Activated CD4-positive, alpha-beta T cell treated with anti-CD3 and anti-CD28 coated beads, Interleukin-2, Interleukin-6, amounts not matched to agents 100 ng/mL and 50 ng/mL, durations not matched to agents 16 hours and 8 hours (primary cell): Measurements from ENCODE around the gene RNF8.
"Not testable (repeated sequence)": the region's sequence is repeated elsewhere in the genome, so short reads cannot be mapped to it uniquely, and the experiment has no call there.

Experiments
- DNase-seq: peaks from one replicate; pipeline ENCODE4 v3.0.0-alpha.2; 2020

The RNF8 gene

DNA sequence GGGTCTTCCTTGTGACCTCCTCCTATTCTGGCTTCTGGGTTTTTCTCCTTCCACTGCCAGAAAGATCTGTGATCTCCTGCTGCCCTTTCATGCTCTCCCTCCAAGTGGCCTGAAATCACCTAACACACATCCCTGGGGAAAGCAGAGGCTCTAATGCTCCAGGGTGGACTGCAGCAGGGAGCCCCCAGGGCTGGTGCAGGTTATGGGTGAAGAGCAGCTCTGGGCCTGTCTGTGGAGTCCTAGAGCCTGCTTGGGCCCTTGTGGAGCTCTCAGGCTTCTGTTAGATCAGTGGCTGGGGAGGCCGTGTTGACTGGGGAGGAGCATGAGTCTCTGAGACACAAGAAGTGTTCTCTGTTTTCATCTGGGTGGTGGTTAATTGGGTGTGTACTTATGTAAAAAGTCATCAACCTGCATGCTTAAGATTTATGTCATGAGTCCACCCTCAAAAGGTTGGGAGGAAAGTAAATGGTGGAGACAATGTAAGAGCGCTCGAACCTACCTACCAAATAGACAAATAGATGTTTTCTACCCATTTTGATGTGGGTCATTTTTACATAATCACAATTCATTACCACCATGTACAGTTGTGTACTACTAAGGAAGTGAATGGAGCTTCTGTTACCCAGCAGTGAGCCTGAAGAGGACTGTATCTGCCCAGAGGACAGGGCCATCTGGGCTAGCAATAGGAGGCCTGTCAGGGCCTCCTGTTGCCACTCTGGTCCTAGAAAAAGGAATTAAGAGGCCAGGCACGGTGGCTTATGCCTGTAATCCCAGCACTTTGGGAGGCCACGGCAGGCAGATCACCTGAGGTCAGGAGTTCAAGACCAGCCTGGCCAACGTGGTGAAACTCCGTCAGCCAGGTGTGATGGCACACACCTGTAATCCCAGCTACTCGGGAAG is 32.0 kb upstream of the RNF8 start:
- no peak for DNase-seq

- no peak for DNase-seq
Measured at GRCh38 chr6:37323580-37323979, 30.2 kb upstream of the RNF8 start.

DNA sequence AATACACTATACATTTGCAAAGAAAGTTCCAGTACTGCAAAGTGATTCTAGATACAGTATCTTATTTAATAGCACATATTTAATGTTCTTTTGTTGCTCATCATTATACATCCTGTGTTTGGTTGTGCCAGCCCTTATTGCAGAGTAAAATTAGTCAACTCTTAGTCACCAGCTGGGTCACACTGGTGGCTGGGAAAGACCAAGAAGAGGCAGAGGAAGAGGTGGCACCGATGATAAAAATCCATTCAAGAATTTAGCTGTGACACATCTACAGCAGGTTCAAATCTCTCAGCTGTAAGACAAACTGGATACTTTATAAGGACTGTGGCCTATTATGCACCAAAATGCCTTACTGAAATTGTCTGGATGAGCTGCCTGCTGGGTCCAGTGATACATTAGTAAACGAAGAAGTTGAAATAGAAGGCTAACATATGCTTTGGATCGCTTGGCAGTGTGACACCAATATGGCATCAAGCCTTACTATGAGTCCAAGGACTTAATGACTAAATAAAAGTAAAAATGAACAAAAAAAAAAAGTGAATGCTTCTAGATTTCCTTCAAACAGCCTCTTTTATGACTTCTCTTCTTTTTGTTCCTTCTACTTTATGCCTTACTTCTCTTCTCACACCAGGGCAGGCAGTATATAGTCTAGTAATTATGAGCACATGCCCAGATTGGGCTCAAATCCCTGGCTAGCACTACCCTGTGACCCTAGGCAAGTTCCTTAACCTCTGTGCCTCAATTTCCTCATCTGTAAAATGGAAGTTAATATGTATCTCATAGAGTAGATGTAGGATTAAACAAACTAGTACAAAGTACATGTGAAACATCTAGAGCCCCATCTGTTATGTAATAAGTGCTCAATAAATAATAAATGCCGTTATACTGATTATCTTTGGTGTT is 29.4 kb upstream of the RNF8 start:
- DNase-seq = peak; percentile 72

- not testable (repeated sequence) for DNase-seq
Measured at GRCh38 chr6:37330345-37330744, 23.4 kb upstream of the RNF8 start.

DNA sequence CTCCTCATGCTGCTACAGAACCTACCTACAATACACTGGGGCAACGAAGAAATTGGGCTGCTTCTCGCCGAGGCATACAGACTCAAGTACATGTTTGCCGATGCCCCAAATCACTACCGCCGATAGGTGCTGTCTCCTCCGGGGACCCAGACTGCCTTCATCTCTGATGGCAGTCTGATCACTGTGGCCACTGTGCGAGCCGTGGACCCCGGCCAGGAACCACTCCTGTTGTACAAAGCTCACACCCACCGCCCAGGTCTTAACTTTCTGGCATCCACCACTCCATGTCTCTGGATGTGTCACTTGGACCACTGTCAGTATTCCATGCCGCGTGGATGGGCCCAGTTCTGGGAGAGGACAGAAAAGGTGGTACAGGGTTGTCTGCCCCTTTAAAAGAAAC is 22.7 kb upstream of the RNF8 start:
- no peak for DNase-seq

DNA sequence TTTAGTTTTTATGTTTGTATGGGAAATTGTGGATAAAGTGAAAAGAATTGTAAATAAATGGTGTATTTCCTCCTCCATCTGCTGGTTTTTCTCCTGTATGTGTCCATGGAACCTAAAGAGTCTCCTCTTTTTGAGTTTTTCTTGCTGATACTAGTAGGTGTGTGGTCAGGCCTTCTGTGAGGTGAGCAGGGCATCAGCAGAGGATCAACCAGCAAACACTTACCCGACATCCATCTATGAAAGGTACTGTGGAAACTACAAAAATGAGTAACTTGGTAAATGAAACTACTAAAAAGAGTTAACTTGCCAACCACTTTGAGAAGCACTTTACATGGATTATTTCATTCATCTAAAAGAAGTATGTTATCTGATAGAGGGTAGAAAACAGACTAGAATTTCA is 20.9 kb upstream of the RNF8 start:
- DNase-seq = peak; percentile 24

DNA sequence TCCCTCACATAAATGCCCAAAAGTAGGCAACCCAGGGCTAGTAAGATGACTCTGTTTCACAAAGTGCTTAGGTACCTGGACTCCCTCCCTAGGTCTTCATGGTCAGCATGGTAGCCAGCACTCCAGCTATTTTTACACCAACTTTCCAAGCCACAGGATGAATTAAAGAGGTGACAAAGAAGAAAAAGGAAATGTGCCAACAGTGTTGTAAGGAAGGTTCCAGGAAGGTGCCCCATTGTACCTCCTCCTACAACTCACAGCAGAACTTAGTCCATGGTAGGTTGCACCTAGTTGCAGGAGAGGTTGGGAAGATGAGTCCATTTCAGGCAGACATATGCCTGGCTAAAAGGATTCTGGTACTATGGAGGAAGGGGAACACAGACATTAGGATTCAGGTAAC is 19.7 kb upstream of the RNF8 start:
- no peak for DNase-seq

- not testable (repeated sequence) for DNase-seq
Measured at GRCh38 chr6:37338317-37338716, 15.5 kb upstream of the RNF8 start.

DNA sequence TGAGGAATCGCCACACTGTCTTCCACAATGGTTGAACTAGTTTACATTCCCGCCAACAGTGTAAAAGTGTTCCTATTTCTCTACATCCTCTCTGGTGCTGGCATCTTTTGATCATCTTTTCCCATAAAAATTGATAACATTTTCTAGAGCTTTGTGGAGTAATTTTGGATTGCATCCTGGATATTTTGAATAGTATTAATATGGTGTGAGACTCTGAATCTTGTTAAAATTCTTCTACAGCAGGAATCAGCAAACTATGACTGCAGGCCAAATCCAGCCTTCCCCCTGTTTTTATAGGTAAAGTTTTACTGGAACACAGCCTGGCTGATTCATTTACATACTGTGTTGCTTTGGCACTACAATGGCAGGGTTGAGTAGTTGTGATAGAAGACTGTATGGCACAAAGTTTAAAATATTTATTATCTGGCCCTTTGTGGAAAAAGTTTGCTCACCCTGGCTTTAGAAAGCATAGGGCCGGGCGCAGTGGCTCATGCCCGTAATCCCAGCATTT is 15.0 kb upstream of the RNF8 start:
- DNase-seq = no peak

DNA sequence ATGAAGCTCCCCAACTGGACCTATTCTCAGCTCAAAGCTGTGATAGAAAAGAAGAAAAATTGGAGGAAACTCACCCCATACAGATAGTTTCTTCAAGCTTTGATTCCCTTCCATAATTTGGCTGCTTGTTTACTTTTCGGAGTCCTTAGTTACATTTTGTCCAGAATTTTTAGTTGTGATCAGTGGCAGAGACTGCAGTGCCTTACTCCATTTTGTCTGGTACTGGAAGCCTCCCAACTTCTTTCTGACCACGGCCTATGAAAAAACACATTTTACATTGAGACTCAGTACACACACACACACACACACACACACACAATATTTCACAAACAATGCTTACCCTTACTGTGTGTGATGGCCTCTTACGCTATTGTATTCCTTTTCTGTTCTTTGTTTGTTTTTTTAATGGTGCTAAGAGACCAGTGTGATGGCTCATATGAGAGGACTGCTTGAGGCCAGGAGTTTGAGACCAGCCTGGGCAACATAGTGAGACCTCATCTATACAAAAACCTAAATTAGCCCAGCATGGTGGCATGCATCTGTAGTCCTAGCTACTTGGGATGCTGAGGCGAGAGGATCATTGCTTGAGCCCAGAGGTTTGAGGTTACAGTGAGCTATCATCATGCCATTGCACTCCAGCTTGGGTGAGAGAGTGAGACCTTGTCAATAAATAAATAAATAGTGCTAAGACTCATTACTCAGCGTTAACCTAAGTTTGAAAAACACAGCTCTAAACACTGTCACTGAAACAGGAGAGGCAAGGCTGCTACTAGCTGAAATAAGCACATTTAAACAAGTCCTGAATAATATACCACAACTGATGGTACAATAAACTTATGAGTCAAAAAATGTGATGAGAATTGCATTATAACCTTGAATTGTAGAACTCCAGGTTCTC is 13.8 kb upstream of the RNF8 start:
- no peak for DNase-seq

DNA sequence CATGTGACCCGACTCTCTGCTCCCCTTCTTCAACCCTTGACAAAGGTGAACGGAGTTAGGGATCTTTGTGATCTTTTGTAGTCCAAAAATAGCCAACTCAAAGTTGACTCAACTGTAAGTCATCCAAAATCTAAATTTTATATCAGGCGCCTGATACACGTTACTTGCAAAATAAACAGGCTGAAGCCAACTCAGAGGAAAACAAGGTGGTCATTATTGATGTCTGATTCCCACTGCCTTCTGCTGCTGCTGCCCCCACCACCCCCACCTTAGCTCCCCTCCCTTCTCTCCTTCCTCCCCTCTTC is 13.2 kb upstream of the RNF8 start:
- no peak for DNase-seq

GRCh38 chr6:37343248-37343647 is 10.5 kb upstream of the RNF8 start:
- no peak for DNase-seq

DNA sequence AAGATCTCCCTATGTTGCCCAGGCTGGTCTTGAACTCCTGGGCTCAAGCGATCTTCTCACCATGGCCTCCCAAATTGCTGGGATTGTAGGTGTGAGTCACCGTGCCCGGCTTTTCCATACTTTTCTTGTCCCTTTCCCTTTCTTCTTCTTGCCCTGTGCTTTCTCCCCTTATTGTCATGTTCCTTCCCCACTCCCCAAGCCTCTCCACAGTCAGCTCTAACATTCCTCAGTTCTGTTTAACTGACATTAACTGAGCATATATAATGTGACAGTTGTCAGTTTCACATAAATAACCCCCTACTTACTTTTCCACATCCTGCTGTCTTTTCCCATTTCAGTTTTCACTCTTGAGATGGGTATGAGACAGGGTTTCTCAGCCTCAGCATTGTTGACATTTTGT is 9.5 kb upstream of the RNF8 start:
- no peak for DNase-seq

GRCh38 chr6:37345804-37346203 is 8.0 kb upstream of the RNF8 start:
- not testable (repeated sequence) for DNase-seq

DNA sequence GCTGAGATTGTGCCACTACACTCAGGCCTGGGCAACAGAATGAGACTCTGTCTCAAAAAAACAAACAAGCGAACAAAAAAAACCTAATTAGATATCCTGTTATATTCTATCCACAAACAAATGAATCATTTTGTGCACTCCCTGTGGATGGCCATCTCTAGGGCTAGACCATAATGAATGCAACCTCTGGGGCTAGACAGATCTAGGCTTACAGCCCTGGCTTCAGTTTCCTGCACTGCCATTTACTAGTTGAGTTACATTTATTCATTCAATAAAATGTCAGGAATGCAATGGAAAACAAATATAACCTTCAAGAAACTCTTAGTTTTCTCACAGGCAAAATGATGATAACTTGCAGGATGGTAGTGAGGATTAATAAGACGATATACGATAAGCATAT is 6.6 kb upstream of the RNF8 start:
- DNase-seq = no peak

- DNase-seq = no peak
Measured at GRCh38 chr6:37347670-37348111, 6.1 kb upstream of the RNF8 start.

DNA sequence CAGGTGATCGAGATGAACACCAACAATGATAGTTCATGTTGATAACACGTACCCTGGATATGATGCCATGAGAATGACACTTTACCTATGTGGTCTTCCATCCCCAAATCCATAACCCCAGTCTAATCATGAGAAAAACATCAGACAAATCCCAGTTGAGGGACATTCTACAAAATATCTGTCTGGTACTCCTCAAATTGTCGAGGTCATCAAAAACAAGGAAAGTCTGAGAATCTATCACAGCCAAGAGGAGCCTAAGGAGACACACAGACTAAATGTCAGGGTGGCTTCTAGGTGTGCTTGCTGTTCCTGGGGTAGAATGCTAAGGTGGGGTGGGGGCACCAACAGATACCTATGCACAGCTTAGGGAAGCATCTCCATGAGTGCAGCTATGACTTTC is 2.8 kb upstream of the RNF8 start:
- DNase-seq = no peak

- DNase-seq = no peak
Measured at GRCh38 chr6:37352384-37352783, 1.4 kb upstream of the RNF8 start.

DNA sequence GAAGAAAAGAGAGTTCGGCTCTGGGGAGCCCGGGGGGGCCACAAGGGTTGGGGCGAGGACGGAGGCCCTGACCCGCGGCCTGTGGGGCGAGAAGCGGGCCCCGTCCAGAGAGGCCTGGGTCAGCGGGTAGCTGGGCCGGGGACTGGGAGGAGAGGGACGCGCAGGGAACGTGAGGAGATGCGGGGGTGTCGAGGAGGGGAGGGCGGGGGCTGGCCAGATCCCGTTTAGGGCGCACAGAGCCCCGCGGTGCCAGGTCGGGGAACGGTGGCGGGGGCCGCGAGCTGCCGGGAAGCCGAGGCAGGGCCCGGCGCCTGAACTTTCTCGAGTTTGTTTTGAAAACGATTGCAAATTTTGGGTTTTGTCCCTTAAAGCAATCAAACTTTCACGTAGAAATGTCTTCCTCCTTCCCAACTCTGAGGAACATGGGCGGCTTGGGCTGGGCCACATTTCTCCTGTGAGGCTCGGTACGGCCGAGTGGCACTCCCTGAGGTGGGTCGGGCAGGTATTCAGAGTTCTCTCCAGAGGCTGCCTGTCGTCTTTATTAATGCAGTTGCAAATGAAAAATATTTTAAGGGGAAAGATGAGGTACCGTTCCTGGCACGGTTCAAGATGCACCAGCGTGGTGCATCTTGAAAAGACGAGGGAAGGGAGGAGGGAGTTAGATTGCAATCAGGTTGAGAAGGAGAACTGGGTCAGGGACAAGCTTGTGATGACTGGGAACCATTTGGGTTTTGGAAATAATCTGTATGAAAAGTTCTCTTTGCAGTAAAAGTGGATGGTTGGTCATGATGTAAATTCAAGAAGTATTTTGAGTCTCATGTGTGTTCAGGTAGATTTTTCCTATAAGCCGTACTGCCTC is 972 bp downstream of the RNF8 start:
- DNase-seq = peak; percentile 24

- no peak for DNase-seq
Measured at GRCh38 chr6:37357288-37357687, 3.5 kb downstream of the RNF8 start.

GRCh38 chr6:37357860-37358259 is 4.1 kb downstream of the RNF8 start:
- DNase-seq = no peak

GRCh38 chr6:37359039-37359438 is 5.3 kb downstream of the RNF8 start:
- no peak for DNase-seq
